Left cardiac atrium (tissue), 4 donors: ENCODE data around the gene KITLG. TPM values are rescaled to one million over a fixed set of nuclear protein-coding genes. Genes with fewer than 3 reads are reported as not detected.

ENCODE experiments used
- ATAC-seq, 2 donors: fragments of 200-7000 bp; cut with Tn5 transposase; one replicate each; pipeline ENCODE4 v1.9.1; 2020; ENCODE audit warnings: mild to moderate bottlenecking in 2 of 2, moderate library complexity in 2 of 2
- DNase-seq: peaks from one replicate; pipeline ENCODE4 v3.0.0-alpha.2; 2020
- intact Hi-C, 2 donors: fragments of 100-400 bp; cut with DNase I; formaldehyde crosslinking; loops; one replicate each; pipeline versions ENCODE4 v1.14.1 to v1.15.1; 2022 to 2023
- total RNA-seq, 2 donors: library from RNA; stranded (reverse); fragmentation: NEBNext Ultra II Directional; extraction: Animal tissue kit (Norgen Biotek cat#: 25700); gene quantifications; one replicate each; pipeline ENCODE4 v1.2.1, GENCODE V29; 2021
- donor health status: DM: no; HTN: yes; CAD: no.
- donor health status: DM: no; HTN: yes; CAD: no; lungs with severe emphysema.
- donor health status: DM: yes; HTN: yes; CAD: no.
- donor health status: Dilated cardiomyopathy.

KITLG gene
- total RNA-seq, 2 donors from 2014 or later = 12.0 to 16.7 TPM

DNA sequence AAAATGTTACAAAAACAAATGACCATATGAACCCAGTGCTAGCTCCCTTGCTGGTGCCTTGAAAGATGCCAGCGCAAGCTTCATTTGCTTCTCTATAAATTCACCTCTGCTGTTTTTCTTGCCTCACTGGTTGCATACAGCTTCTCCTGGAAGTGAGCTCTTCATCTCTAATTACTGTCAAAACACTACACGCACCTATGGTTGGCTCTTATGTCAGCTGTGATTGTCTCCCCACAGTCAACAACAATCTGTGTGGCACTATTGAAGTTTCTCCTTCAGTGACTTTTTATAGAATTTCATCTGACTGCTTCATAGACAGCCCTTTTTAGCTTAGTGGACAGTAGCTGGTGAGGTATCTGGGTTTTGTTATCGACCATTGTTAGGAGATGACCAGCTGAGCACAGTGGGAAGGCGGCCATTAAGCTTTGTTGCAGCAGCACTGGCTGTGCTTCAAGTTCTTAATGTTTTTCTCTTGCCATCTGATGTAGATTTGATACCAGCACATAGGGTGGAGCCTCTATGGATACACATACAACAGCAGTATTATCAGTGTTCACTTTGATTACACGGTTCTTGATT, 131.8 kb downstream of the KITLG start:
- DNase-seq = no peak
- intact Hi-C loops = no loop called here
- no peak for ATAC-seq

DNA sequence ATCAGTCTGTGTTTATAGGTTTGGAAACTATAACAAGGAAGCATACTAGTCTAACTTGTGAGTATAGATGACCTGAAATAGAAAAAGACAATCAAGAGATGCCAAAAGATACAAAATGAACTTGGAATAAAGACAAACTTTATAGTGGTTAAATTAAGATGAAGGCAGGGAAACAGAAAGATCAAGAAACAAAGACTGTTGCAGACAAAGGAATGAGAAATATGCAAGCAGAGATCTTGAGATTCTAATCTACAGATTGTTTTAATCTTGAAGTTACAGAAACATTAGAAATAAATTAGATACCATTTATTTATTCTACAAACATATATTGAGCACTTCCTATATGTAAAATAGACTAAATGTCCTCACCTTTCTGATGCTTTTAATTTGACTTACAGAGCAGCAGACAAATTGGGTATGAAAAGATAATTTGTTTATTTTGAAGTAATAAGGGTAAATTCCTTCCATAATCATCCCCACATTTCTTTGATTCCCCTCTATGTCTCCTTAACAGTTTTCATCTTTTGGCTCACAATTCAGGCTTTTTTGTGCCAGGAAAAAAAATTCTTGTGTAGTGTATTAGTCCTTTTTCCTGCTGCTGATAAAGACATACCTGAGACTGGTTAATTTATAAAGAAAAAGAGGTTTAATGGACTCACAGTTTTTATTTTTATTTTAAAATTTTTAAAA, 134.4 kb downstream of the KITLG start:
- ATAC-seq (no peak), DNase-seq (no peak)
- intact Hi-C loops = no loop called here

DNA sequence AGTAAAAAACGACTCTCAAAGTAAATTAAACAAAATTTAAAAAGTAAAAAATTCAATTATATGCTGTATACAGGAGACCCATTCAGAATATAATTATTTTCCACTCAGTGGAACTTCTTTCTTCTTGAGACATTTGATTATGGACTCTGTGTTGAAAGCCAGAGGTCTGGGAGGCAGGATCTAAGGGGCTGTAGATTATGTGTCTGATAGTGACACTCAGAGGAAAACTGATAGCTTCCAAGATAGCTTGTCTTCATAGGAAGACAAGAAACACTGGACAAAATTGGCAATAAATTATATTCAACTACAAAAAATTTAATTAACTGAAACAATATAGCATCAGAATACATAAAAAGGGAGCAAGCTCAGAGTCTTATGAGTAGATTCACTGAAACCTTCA, 135.8 kb downstream of the KITLG start:
- intact Hi-C loops = no loop called here
- ATAC-seq (no peak), DNase-seq (no peak)
